Tibial nerve (tissue), 4 donors: Measurements from ENCODE around the gene NOXRED1.

ENCODE experiments used
- EP300 ChIP-seq, 2 donors: sonication (generic); formaldehyde crosslinking; IDR thresholded peaks; one replicate each; pipeline ENCODE4 v1.6.1; 2017; ENCODE audit warnings: antibody characterized with exemption in 2 of 2, mild to moderate bottlenecking in 1 of 2
- POLR2A ChIP-seq, 2 donors: fragments of 450-650 bp; IDR thresholded peaks; one replicate each; pipeline ENCODE4 v1.6.1; 2017; ENCODE audit warnings: antibody characterized with exemption in 2 of 2, mild to moderate bottlenecking in 2 of 2, moderate library complexity in 2 of 2
- TF ChIP-seq, protein P1 (sequence below), 5 experiments: fragments of 200-600 bp in 3 of 5; fragments of 450-650 bp in 2 of 5; sonication (generic) in 3 of 5; IDR thresholded peaks; one replicate each; pipeline ENCODE4 v1.5.1; 2016 to 2019; ENCODE audit warnings: antibody characterized with exemption in 5 of 5, mild to moderate bottlenecking in 3 of 5, moderate library complexity in 2 of 5

DNA sequence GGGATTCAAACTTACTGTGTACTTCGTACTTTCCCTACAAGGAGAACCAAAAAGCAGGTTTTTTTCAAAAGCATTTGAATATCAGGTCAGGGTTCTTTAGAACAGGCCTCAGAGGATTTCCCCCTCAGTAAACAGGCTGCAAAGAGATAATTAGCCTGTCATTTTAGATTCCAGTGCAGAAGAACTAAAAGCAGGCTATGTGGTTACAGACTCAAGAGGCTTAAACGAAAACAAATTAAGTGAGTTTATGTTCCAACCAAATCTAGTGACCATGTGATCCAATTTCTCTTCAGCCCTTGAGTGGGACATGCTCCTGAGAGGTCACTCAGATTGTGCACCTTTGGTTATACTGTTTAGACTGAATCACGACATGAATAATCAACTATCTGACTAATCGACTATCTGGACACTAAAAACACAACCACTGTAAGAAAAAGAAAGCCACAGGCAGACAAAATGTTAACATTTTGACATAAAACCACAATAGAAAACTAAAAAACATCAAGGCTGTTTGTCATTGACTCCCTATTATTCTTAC lies 51.0 kb downstream of the NOXRED1 start:
- TF ChIP-seq, protein P1, sequence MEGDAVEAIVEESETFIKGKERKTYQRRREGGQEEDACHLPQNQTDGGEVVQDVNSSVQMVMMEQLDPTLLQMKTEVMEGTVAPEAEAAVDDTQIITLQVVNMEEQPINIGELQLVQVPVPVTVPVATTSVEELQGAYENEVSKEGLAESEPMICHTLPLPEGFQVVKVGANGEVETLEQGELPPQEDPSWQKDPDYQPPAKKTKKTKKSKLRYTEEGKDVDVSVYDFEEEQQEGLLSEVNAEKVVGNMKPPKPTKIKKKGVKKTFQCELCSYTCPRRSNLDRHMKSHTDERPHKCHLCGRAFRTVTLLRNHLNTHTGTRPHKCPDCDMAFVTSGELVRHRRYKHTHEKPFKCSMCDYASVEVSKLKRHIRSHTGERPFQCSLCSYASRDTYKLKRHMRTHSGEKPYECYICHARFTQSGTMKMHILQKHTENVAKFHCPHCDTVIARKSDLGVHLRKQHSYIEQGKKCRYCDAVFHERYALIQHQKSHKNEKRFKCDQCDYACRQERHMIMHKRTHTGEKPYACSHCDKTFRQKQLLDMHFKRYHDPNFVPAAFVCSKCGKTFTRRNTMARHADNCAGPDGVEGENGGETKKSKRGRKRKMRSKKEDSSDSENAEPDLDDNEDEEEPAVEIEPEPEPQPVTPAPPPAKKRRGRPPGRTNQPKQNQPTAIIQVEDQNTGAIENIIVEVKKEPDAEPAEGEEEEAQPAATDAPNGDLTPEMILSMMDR (IDR thresholded peaks at IDR 0.05): no peak
- no peak for TF ChIP-seq EP300 (IDR thresholded peaks at IDR 0.05)
- TF ChIP-seq POLR2A (IDR thresholded peaks at IDR 0.05): no peak
